Loucy (cell line): Measurements from ENCODE around the gene JAG1.

Experiments used
- H2AFZ ChIP-seq: fragments of 200-600 bp; sonication (generic); 2 replicates; pipeline ENCODE4 v1.6.0; 2016; ENCODE audit warnings: antibody characterized with exemption, mild to moderate bottlenecking, low read length, moderate library complexity
- H3F3A ChIP-seq: fragments of 200-600 bp; 2 replicates; pipeline ENCODE4 v1.6.0; 2016; ENCODE audit warnings: antibody characterized with exemption, low read depth, mild to moderate bottlenecking
- H3K27me3 ChIP-seq: fragments of 200-600 bp; sonication (generic); 2 replicates; pipeline ENCODE4 v1.6.1; 2014; ENCODE audit warnings: low read length, mild to moderate bottlenecking; ENCODE audit not compliant: insufficient read depth, poor library complexity, severe bottlenecking
- H3K36me3 ChIP-seq: fragments of 200-600 bp; sonication (generic); 2 replicates; pipeline ENCODE4 v1.6.1; 2016; ENCODE audit warnings: low read length; ENCODE audit not compliant: insufficient read depth
- H3K4me1 ChIP-seq: fragments of 200-600 bp; sonication (generic); 2 replicates; pipeline ENCODE4 v1.5.1; 2014; ENCODE audit warnings: low read length, mild to moderate bottlenecking; ENCODE audit not compliant: insufficient read depth, poor library complexity, severe bottlenecking
- H3K4me2 ChIP-seq: fragments of 200-600 bp; sonication (generic); 2 replicates; pipeline ENCODE4 v1.6.0; 2014; ENCODE audit warnings: antibody characterized with exemption, low read length, low read depth, mild to moderate bottlenecking; ENCODE audit not compliant: poor library complexity, severe bottlenecking
- H3K4me3 ChIP-seq: fragments of 200-600 bp; sonication (generic); 2 replicates; pipeline ENCODE4 v1.5.1; 2014; ENCODE audit warnings: low read length, mild to moderate bottlenecking, mixed read lengths; ENCODE audit not compliant: poor library complexity, severe bottlenecking
- H3K79me2 ChIP-seq: fragments of 200-600 bp; sonication (generic); 2 replicates; pipeline ENCODE4 v1.6.1; 2014; ENCODE audit warnings: low read length; ENCODE audit not compliant: insufficient read depth
- H3K9ac ChIP-seq: fragments of 200-600 bp; sonication (generic); 2 replicates; pipeline ENCODE4 v1.6.0; 2014; ENCODE audit warnings: mild to moderate bottlenecking, low read depth, low read length, moderate library complexity; ENCODE audit not compliant: poor library complexity, severe bottlenecking
- H3K9me2 ChIP-seq: fragments of 200-600 bp; sonication (generic); replicated peaks from 2 replicates; pipeline ENCODE4 v1.6.1; 2016; ENCODE audit warnings: low read depth, low read length, mixed read lengths
- H3K9me3 ChIP-seq: fragments of 200-600 bp; sonication (generic); 2 replicates; pipeline ENCODE4 v1.6.1; 2014; ENCODE audit warnings: mild to moderate bottlenecking, antibody characterized with exemption, low read length, low read depth; ENCODE audit not compliant: insufficient read depth
- H4K20me1 ChIP-seq: fragments of 200-600 bp; sonication (generic); 2 replicates; pipeline ENCODE4 v1.6.0; 2014; ENCODE audit warnings: antibody characterized with exemption, low read length, mild to moderate bottlenecking; ENCODE audit not compliant: insufficient read depth, poor library complexity, severe bottlenecking
- EZH2phosphoT487 ChIP-seq: fragments of 200-600 bp; IDR thresholded peaks from 2 replicates; pipeline ENCODE4 v1.6.1; 2018; ENCODE audit warnings: antibody characterized with exemption, mild to moderate bottlenecking, moderate library complexity, borderline replicate concordance
- TF ChIP-seq, protein P1 (sequence below): fragments of 200-600 bp; sonication (generic); conservative IDR thresholded peaks from 2 replicates; pipeline ENCODE4 v1.5.1; 2014; ENCODE audit warnings: mild to moderate bottlenecking, antibody characterized with exemption, low read length

JAG1 gene

GRCh38 chr20:10597637-10598036 is 76.2 kb downstream of the JAG1 start:
- Histone ChIP-seq H3K27me3 (no peaks in the 10 kb centered on the region), H3K4me1 (no peaks in the 10 kb centered on the region), H2AFZ (no peak overlapping the region), H3K4me3 (no peak overlapping the region), H3K9me3 (no peaks in the 10 kb centered on the region), H3K79me2 (no peaks in the 10 kb centered on the region), H3K4me2 (no peak overlapping the region), H3K9ac (no peak overlapping the region), H3K36me3 (peaks cover 16% of the 10 kb centered on the region; the same call in 1 of the 2 replicates), H3K9me2 (no peaks in the 10 kb centered on the region), H3F3A (no peaks in the 10 kb centered on the region), H4K20me1 (no peaks in the 10 kb centered on the region)
- no peak for TF ChIP-seq EZH2phosphoT487
- TF ChIP-seq, protein P1, sequence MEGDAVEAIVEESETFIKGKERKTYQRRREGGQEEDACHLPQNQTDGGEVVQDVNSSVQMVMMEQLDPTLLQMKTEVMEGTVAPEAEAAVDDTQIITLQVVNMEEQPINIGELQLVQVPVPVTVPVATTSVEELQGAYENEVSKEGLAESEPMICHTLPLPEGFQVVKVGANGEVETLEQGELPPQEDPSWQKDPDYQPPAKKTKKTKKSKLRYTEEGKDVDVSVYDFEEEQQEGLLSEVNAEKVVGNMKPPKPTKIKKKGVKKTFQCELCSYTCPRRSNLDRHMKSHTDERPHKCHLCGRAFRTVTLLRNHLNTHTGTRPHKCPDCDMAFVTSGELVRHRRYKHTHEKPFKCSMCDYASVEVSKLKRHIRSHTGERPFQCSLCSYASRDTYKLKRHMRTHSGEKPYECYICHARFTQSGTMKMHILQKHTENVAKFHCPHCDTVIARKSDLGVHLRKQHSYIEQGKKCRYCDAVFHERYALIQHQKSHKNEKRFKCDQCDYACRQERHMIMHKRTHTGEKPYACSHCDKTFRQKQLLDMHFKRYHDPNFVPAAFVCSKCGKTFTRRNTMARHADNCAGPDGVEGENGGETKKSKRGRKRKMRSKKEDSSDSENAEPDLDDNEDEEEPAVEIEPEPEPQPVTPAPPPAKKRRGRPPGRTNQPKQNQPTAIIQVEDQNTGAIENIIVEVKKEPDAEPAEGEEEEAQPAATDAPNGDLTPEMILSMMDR: no peak

DNA sequence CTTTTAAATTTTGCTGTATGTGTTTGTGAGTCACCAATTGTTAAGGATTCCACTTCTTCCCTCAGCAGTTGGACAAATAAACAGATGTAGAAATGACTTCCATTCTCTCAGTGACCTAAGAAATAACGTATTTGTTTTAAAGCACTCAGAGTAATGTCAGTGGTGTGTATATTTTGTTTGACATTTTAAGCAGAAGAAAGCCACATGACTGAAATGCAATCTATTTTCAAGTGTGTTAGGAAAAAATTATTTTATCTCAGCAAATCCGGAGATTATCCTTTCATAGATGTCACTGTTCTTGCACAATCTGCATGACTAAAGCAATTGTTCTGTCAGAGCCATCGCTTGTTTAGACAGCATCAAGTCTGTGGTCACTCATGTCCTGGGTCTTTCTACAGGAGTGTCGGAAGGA is 77.1 kb downstream of the JAG1 start:
- H3K4me2 ChIP-seq: no peak overlapping the region
- no peaks in the 10 kb centered on the region for H3K9me3 ChIP-seq
- no peaks in the 10 kb centered on the region for H3K4me1 ChIP-seq
- H3K36me3 ChIP-seq: peaks cover 8% of the 10 kb centered on the region; the same call in 1 of the 2 replicates
- no peaks in the 10 kb centered on the region for H3F3A ChIP-seq
- no peak overlapping the region for H2AFZ ChIP-seq
- H3K9me2 ChIP-seq: no peaks in the 10 kb centered on the region
- H3K9ac ChIP-seq: no peak overlapping the region
- TF ChIP-seq EZH2phosphoT487: no peak
- TF ChIP-seq, protein P1: no peak
- H3K4me3 ChIP-seq: no peak overlapping the region
- no peaks in the 10 kb centered on the region for H3K79me2 ChIP-seq
- H4K20me1 ChIP-seq: no peaks in the 10 kb centered on the region
- H3K27me3 ChIP-seq: no peaks in the 10 kb centered on the region

DNA sequence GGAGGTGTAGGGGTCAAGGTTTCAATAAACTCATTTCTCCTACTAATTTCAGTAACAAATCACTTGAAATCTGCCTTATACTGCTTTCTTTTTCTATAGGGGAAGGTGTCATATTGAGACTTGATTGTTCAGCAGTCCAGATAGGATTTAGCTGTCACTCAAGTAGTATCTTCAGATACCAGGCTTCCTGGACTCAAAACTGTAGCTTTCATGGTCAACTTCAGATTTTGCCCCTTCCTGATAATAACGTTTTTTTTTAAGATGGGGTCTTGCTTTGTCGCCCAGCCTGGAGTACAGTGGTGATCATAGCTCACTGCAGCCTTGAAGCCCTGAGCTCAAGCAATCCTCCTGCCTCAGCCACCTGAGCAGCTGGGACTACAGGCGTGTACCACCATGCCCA is 77.8 kb downstream of the JAG1 start:
- Histone ChIP-seq H3K36me3 (peaks cover 4% of the 10 kb centered on the region; the same call in 1 of the 2 replicates), H4K20me1 (no peaks in the 10 kb centered on the region), H3K4me1 (no peaks in the 10 kb centered on the region), H3K9me3 (no peaks in the 10 kb centered on the region), H3K4me2 (no peak overlapping the region), H3K27me3 (no peaks in the 10 kb centered on the region), H3K9me2 (no peaks in the 10 kb centered on the region), H3F3A (no peaks in the 10 kb centered on the region), H3K9ac (no peak overlapping the region), H2AFZ (no peak overlapping the region), H3K79me2 (no peaks in the 10 kb centered on the region), H3K4me3 (no peak overlapping the region)
- no peak for TF ChIP-seq EZH2phosphoT487
- TF ChIP-seq, protein P1: no peak
